GM23338 (cell line): ENCODE measurements around the gene BNIPL.

Experiments
- CREB1 ChIP-seq: fragments of 250-450 bp; sonication (Bioruptor Pico); IDR thresholded peaks from 2 replicates; pipeline ENCODE4 v1.5.0; 2020; ENCODE audit warnings: low read depth, mild to moderate bottlenecking, moderate library complexity
- CTCF ChIP-seq, 2 experiments: fragments of 200-600 bp in 1 of 2; sonication (generic) in 1 of 2; conservative IDR thresholded peaks; 2 replicates each; pipeline versions ENCODE4 v1.5.1 to v1.6.1; 2016 to 2017; ENCODE audit warnings: antibody characterized with exemption in 2 of 2, low read depth in 2 of 2, mild to moderate bottlenecking in 2 of 2, moderate library complexity in 1 of 2
- ETS1 ChIP-seq: IDR thresholded peaks from 2 replicates; pipeline ENCODE4 v1.6.1; 2016; ENCODE audit warnings: antibody characterized with exemption
- EZH2 ChIP-seq: fragments of 200-600 bp; sonication (generic); IDR thresholded peaks from one replicate; pipeline ENCODE4 v1.8.0; 2017; ENCODE audit warnings: antibody characterized with exemption, mild to moderate bottlenecking, low read depth; ENCODE audit not compliant: unreplicated experiment
- EZH2phosphoT487 ChIP-seq: fragments of 200-600 bp; sonication (generic); IDR thresholded peaks from one replicate; pipeline ENCODE4 v1.8.1; 2018; ENCODE audit warnings: antibody characterized with exemption; ENCODE audit not compliant: unreplicated experiment
- POLR2AphosphoS5 ChIP-seq: IDR thresholded peaks from 2 replicates; pipeline ENCODE4 v1.6.1; 2016; ENCODE audit warnings: antibody characterized with exemption, low read depth
- REST ChIP-seq: IDR thresholded peaks from one replicate; pipeline ENCODE4 v1.6.1; 2018; ENCODE audit warnings: antibody characterized with exemption; ENCODE audit not compliant: unreplicated experiment
- STAT1 ChIP-seq: IDR thresholded peaks from one replicate; pipeline ENCODE4 v1.6.1; 2016; ENCODE audit warnings: antibody characterized with exemption; ENCODE audit not compliant: unreplicated experiment
- ZNF331 ChIP-seq: fragments of 250-450 bp; sonication (Bioruptor Pico); IDR thresholded peaks from 2 replicates; pipeline ENCODE4 v1.5.0; 2020; ENCODE audit warnings: low read depth, mild to moderate bottlenecking, moderate library complexity
- ZNF462 ChIP-seq: fragments of 250-450 bp; sonication (Bioruptor Pico); IDR thresholded peaks from 2 replicates; pipeline ENCODE4 v1.5.0; 2020; ENCODE audit warnings: mild to moderate bottlenecking, moderate library complexity

- no peak for TF ChIP-seq POLR2AphosphoS5
- peak; percentile 92 to 97 for TF ChIP-seq CTCF (conservative IDR thresholded peaks at IDR 0.05; ENCODE audit: low read depth in 2 of 2)
- no peak for TF ChIP-seq EZH2
- TF ChIP-seq CREB1 (CRISPR knock-in tag): no peak
- TF ChIP-seq REST: no peak
- TF ChIP-seq EZH2phosphoT487: no peak
- no peak for TF ChIP-seq ZNF462 (CRISPR knock-in tag)
- no peak for TF ChIP-seq STAT1
- no peak for TF ChIP-seq ZNF331 (CRISPR knock-in tag)
- no peak for TF ChIP-seq ETS1
Observed at GRCh38 chr1:151024540-151025146, 11.7 kb upstream of the BNIPL start.
